ENCODE measurements around the gene RUNX1.

GRCh38 chr21:35059742-35060141 lies 10.6 kb upstream of the RUNX1 start:
- TF ChIP-seq POLR2A (IDR thresholded peaks at IDR 0.05) (no peak), CTCF (IDR thresholded peaks at IDR 0.05) (no peak)
